GM23338 (cell line): ENCODE measurements around the gene NPSR1.

ENCODE experiments used
- EZH2 ChIP-seq: fragments of 200-600 bp; sonication (generic); IDR thresholded peaks from one replicate; pipeline ENCODE4 v1.8.0; 2017; ENCODE audit warnings: antibody characterized with exemption, mild to moderate bottlenecking, low read depth; ENCODE audit not compliant: unreplicated experiment
- TF ChIP-seq, protein P1 (sequence below): IDR thresholded peaks from one replicate; pipeline ENCODE4 v1.6.1; 2018; ENCODE audit warnings: antibody characterized with exemption; ENCODE audit not compliant: unreplicated experiment
- TF ChIP-seq, protein P2 (sequence below), 2 experiments: fragments of 200-600 bp in 1 of 2; sonication (generic) in 1 of 2; conservative IDR thresholded peaks; 2 replicates each; pipeline versions ENCODE4 v1.5.1 to v1.6.1; 2016 to 2017; ENCODE audit warnings: antibody characterized with exemption in 2 of 2, low read depth in 2 of 2, mild to moderate bottlenecking in 2 of 2, moderate library complexity in 1 of 2

DNA sequence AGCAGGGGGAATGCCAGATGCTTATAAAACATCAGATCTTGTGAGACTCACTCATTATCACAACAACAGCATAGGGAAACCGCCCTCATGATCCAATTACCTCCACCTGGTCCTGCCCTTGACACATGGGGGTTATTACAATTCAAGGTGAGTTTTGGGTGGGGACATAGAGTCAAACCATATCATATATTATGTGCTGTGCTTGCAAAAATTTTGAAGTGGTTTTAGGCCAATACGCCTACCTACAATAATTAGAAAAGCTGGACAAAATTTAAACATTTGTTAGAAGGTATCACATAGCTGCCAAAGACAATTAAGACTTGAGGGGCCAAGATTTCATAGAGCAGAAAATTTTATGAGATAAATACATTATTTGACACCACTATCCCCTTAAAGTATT lies 29.5 kb downstream of the NPSR1 start:
- TF ChIP-seq, protein P1, sequence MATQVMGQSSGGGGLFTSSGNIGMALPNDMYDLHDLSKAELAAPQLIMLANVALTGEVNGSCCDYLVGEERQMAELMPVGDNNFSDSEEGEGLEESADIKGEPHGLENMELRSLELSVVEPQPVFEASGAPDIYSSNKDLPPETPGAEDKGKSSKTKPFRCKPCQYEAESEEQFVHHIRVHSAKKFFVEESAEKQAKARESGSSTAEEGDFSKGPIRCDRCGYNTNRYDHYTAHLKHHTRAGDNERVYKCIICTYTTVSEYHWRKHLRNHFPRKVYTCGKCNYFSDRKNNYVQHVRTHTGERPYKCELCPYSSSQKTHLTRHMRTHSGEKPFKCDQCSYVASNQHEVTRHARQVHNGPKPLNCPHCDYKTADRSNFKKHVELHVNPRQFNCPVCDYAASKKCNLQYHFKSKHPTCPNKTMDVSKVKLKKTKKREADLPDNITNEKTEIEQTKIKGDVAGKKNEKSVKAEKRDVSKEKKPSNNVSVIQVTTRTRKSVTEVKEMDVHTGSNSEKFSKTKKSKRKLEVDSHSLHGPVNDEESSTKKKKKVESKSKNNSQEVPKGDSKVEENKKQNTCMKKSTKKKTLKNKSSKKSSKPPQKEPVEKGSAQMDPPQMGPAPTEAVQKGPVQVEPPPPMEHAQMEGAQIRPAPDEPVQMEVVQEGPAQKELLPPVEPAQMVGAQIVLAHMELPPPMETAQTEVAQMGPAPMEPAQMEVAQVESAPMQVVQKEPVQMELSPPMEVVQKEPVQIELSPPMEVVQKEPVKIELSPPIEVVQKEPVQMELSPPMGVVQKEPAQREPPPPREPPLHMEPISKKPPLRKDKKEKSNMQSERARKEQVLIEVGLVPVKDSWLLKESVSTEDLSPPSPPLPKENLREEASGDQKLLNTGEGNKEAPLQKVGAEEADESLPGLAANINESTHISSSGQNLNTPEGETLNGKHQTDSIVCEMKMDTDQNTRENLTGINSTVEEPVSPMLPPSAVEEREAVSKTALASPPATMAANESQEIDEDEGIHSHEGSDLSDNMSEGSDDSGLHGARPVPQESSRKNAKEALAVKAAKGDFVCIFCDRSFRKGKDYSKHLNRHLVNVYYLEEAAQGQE: no peak
- TF ChIP-seq EZH2: no peak
- TF ChIP-seq, protein P2, sequence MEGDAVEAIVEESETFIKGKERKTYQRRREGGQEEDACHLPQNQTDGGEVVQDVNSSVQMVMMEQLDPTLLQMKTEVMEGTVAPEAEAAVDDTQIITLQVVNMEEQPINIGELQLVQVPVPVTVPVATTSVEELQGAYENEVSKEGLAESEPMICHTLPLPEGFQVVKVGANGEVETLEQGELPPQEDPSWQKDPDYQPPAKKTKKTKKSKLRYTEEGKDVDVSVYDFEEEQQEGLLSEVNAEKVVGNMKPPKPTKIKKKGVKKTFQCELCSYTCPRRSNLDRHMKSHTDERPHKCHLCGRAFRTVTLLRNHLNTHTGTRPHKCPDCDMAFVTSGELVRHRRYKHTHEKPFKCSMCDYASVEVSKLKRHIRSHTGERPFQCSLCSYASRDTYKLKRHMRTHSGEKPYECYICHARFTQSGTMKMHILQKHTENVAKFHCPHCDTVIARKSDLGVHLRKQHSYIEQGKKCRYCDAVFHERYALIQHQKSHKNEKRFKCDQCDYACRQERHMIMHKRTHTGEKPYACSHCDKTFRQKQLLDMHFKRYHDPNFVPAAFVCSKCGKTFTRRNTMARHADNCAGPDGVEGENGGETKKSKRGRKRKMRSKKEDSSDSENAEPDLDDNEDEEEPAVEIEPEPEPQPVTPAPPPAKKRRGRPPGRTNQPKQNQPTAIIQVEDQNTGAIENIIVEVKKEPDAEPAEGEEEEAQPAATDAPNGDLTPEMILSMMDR (conservative IDR thresholded peaks at IDR 0.05; ENCODE audit: low read depth in 2 of 2): no peak
